Prostate gland (tissue), 2 donors: ENCODE results near the gene UCP2.

Experiments
- POLR2A ChIP-seq: fragments of 450-650 bp; IDR thresholded peaks from one replicate; pipeline ENCODE4 v1.6.1; 2016; ENCODE audit warnings: antibody characterized with exemption, mild to moderate bottlenecking
- POLR2AphosphoS5 ChIP-seq: sonication (generic); formaldehyde crosslinking; IDR thresholded peaks from one replicate; pipeline ENCODE4 v1.6.1; 2017; ENCODE audit warnings: antibody characterized with exemption
- TF ChIP-seq, protein P1 (sequence below), 4 experiments: fragments of 200-600 bp in 2 of 4; fragments of 450-650 bp in 2 of 4; sonication (generic) in 2 of 4; IDR thresholded peaks; 1 replicate in 3 of 4; 2 replicates in 1 of 4; pipeline ENCODE4 v1.5.1; 2016 to 2019; ENCODE audit warnings: antibody characterized with exemption in 4 of 4, mild to moderate bottlenecking in 2 of 4, moderate library complexity in 2 of 4

GRCh38 chr11:73974604-73975478 is 7.8 kb downstream of the UCP2 start:
- TF ChIP-seq POLR2A (no peak), POLR2AphosphoS5 (no peak)
- TF ChIP-seq, protein P1, sequence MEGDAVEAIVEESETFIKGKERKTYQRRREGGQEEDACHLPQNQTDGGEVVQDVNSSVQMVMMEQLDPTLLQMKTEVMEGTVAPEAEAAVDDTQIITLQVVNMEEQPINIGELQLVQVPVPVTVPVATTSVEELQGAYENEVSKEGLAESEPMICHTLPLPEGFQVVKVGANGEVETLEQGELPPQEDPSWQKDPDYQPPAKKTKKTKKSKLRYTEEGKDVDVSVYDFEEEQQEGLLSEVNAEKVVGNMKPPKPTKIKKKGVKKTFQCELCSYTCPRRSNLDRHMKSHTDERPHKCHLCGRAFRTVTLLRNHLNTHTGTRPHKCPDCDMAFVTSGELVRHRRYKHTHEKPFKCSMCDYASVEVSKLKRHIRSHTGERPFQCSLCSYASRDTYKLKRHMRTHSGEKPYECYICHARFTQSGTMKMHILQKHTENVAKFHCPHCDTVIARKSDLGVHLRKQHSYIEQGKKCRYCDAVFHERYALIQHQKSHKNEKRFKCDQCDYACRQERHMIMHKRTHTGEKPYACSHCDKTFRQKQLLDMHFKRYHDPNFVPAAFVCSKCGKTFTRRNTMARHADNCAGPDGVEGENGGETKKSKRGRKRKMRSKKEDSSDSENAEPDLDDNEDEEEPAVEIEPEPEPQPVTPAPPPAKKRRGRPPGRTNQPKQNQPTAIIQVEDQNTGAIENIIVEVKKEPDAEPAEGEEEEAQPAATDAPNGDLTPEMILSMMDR (IDR thresholded peaks at IDR 0.05), result no peak
